SK-N-SH (cell line): ENCODE measurements around the gene OSBP. TPM values are rescaled to one million over a fixed set of nuclear protein-coding genes. Genes with fewer than 3 reads are reported as not detected.

ENCODE experiments used
- CTCF ChIA-PET: fragments of 300-600, 350-600 bp; formaldehyde crosslinking; extraction: SDS; loops from one replicate; lab custom pipeline; 2021; lab: Yijun Ruan, JAX
- POLR2A ChIA-PET: fragments of 350-600 bp; sonication (Branson Sonifier 250); formaldehyde crosslinking; extraction: SDS; loops from one replicate; lab custom pipeline; 2020; ENCODE audit warnings: antibody characterized with exemption, inconsistent platforms; lab: Yijun Ruan, JAX
- DNase-seq: peaks from one replicate; pipeline ENCODE4 v3.0.0; 2012
- H2AFZ ChIP-seq: fragments of 200-600 bp; sonication (generic); 2 replicates; pipeline ENCODE4 v1.8.1; 2016; ENCODE audit warnings: antibody characterized with exemption, mild to moderate bottlenecking, low read depth
- H3F3A ChIP-seq: fragments of 200-600 bp; sonication (generic); replicated peaks from 2 replicates; pipeline ENCODE3; 2016; ENCODE audit warnings: antibody characterized with exemption, mild to moderate bottlenecking; ENCODE audit not compliant: insufficient read depth
- H3K27ac ChIP-seq, 2 experiments: fragments of 200-500 bp in 1 of 2; fragments of 200-600 bp in 1 of 2; sonication (Bioruptor generic) in 1 of 2; sonication (generic), shearing (Covaris generic) in 1 of 2; 2 replicates each; pipeline versions ENCODE4 v1.5.1 to v1.6.1; 2014 to 2016; ENCODE audit warnings: low read depth in 2 of 2, inconsistent platforms in 1 of 2, low read length in 1 of 2, mild to moderate bottlenecking in 1 of 2, mixed read lengths in 1 of 2
- H3K27me3 ChIP-seq: fragments of 200-600 bp; sonication (generic), shearing (Covaris generic); 2 replicates; pipeline ENCODE4 v1.6.1; 2016; ENCODE audit warnings: mixed run types; ENCODE audit not compliant: insufficient read depth
- H3K36me3 ChIP-seq, 2 experiments: fragments of 200-500 bp in 1 of 2; fragments of 200-600 bp in 1 of 2; sonication (Bioruptor generic) in 1 of 2; sonication (generic) in 1 of 2; replicated peaks in 1 of 2; 2 replicates each; pipeline versions ENCODE3 to v1.5.1; 2014 to 2016; ENCODE audit warnings: low read length in 1 of 2, mild to moderate bottlenecking in 1 of 2; ENCODE audit not compliant: insufficient read depth in 2 of 2, control insufficient read depth in 1 of 2
- H3K4me1 ChIP-seq, 2 experiments: fragments of 200-500 bp in 1 of 2; fragments of 200-600 bp in 1 of 2; sonication (Bioruptor generic) in 1 of 2; sonication (generic), shearing (Covaris generic) in 1 of 2; 2 replicates each; pipeline versions ENCODE4 v1.5.1 to v1.6.1; 2014 to 2016; ENCODE audit warnings: low read depth in 1 of 2, low read length in 1 of 2, mixed run types in 1 of 2; ENCODE audit not compliant: insufficient read depth in 2 of 2, control insufficient read depth in 1 of 2
- H3K4me2 ChIP-seq: fragments of 200-600 bp; sonication (generic), shearing (Covaris generic); 2 replicates; pipeline ENCODE4 v1.6.1; 2017; ENCODE audit warnings: mixed run types
- H3K4me3 ChIP-seq, 2 experiments: fragments of 200-500 bp in 1 of 2; fragments of 200-600 bp in 1 of 2; sonication (Bioruptor generic) in 1 of 2; sonication (generic), shearing (Covaris generic) in 1 of 2; 2 replicates each; pipeline versions ENCODE4 v1.5.1 to v1.8.1; 2014 to 2016; ENCODE audit warnings: low read depth in 2 of 2, inconsistent platforms in 1 of 2, low read length in 1 of 2, mild to moderate bottlenecking in 1 of 2, mixed read lengths in 1 of 2, moderate library complexity in 1 of 2
- H3K79me2 ChIP-seq: fragments of 200-600 bp; sonication (generic); 2 replicates; pipeline ENCODE4 v1.8.1; 2017; ENCODE audit warnings: mild to moderate bottlenecking; ENCODE audit not compliant: insufficient read depth
- H3K9ac ChIP-seq: fragments of 200-600 bp; sonication (generic); 2 replicates; pipeline ENCODE4 v1.6.1; 2017; ENCODE audit warnings: mixed run types
- H3K9me2 ChIP-seq: fragments of 200-600 bp; sonication (generic); 2 replicates; pipeline ENCODE4 v1.6.1; 2017; ENCODE audit warnings: mixed run types
- H3K9me3 ChIP-seq: fragments of 200-600 bp; sonication (generic); 2 replicates; pipeline ENCODE4 v1.6.1; 2017; ENCODE audit warnings: mixed run types, mild to moderate bottlenecking, moderate library complexity
- H4K20me1 ChIP-seq: fragments of 200-600 bp; sonication (generic); 2 replicates; pipeline ENCODE4 v1.6.1; 2017; ENCODE audit warnings: mild to moderate bottlenecking, mixed run types; ENCODE audit not compliant: insufficient read depth
- EP300 ChIP-seq, 2 experiments: IDR thresholded peaks; 2 replicates each; pipeline versions ENCODE4 v1.4.0 to v1.6.1; 2012; ENCODE audit warnings: borderline replicate concordance in 1 of 2, low read depth in 1 of 2, low read length in 1 of 2
- FOSL2 ChIP-seq: IDR thresholded peaks from 2 replicates; pipeline ENCODE4 v1.4.0; 2012; ENCODE audit warnings: low read depth, mild to moderate bottlenecking, moderate library complexity, borderline replicate concordance
- FOXJ3 ChIP-seq: sonication (generic); formaldehyde crosslinking; IDR thresholded peaks from 2 replicates; pipeline ENCODE4 v1.5.1; 2020; ENCODE audit warnings: mild to moderate bottlenecking, missing genetic modification reagents
- FOXM1 ChIP-seq: IDR thresholded peaks from 2 replicates; pipeline ENCODE4 v1.4.0; 2012; ENCODE audit warnings: low read depth, mild to moderate bottlenecking
- GABPA ChIP-seq: IDR thresholded peaks from 2 replicates; pipeline ENCODE4 v1.4.0; 2012; ENCODE audit warnings: low read depth, mild to moderate bottlenecking
- IRF3 ChIP-seq: fragments of 150-350 bp; IDR thresholded peaks from 2 replicates; pipeline ENCODE4 v1.6.1; 2016; ENCODE audit warnings: mild to moderate bottlenecking, low read depth, low read length
- JUND ChIP-seq: IDR thresholded peaks from 2 replicates; pipeline ENCODE4 v1.4.0; 2012
- MEF2A ChIP-seq: IDR thresholded peaks from 2 replicates; pipeline ENCODE4 v1.4.0; 2012; ENCODE audit warnings: low read depth, borderline replicate concordance
- NRF1 ChIP-seq: IDR thresholded peaks from 2 replicates; pipeline ENCODE4 v1.6.1; 2012; ENCODE audit warnings: low read depth, mild to moderate bottlenecking, low read length
- POLR2AphosphoS5 ChIP-seq: IDR thresholded peaks from 2 replicates; pipeline ENCODE4 v1.6.1; 2012; ENCODE audit warnings: low read depth, low read length
- RCOR1 ChIP-seq: fragments of 150-350 bp; IDR thresholded peaks from 2 replicates; pipeline ENCODE4 v1.6.1; 2017; ENCODE audit warnings: antibody characterized with exemption, low read length
- RFX5 ChIP-seq: IDR thresholded peaks from 2 replicates; pipeline ENCODE4 v1.6.1; 2012; ENCODE audit warnings: mild to moderate bottlenecking, improper control_type of control experiment, low read length
- SIN3A ChIP-seq: IDR thresholded peaks from 2 replicates; pipeline ENCODE4 v1.6.1; 2012; ENCODE audit warnings: low read depth, mild to moderate bottlenecking, low read length, moderate library complexity, borderline replicate concordance
- YY1 ChIP-seq: IDR thresholded peaks from 2 replicates; pipeline ENCODE4 v1.4.0; 2012; ENCODE audit warnings: low read depth, mild to moderate bottlenecking
- WGBS: methylation state at CpG from one replicate; pipeline ENCODE4 v1.1.6; 2017; ENCODE audit warnings: low lambda C conversion rate; 5-methylcytosine and 5-hydroxymethylcytosine counted together
- polyA plus RNA-seq, 3 experiments: library from polyadenylated mRNA; depleted of rRNA; stranded (reverse); fragments of >200 nt; gene quantifications; 2 replicates each; pipeline ENCODE4 v1.2.3, GENCODE V29; 2012
- small RNA-seq, 7 experiments: library from RNA; depleted of rRNA; stranded (forward); fragments of <200 nt; gene quantifications; one replicate each; pipeline ENCODE3, GENCODE V24; 2012
- TF ChIP-seq, protein P1 (sequence below): fragments of 150-350 bp; IDR thresholded peaks from 2 replicates; pipeline ENCODE4 v1.6.1; 2017; ENCODE audit warnings: antibody characterized with exemption, low read length, low read depth, borderline replicate concordance
- TF ChIP-seq, protein P2 (sequence below): IDR thresholded peaks from 2 replicates; pipeline ENCODE4 v1.4.0; 2012; ENCODE audit warnings: low read depth, borderline replicate concordance
- TF ChIP-seq, protein P3 (sequence below): fragments of 200-600 bp; sonication (generic); IDR thresholded peaks from 2 replicates; pipeline ENCODE4 v1.6.1; 2017; ENCODE audit warnings: antibody characterized with exemption, mild to moderate bottlenecking, moderate library complexity

Gene OSBP
- polyA plus RNA-seq, 1 of the 3 experiments (the other 2 are of a cell fraction): 12.1 TPM

DNA sequence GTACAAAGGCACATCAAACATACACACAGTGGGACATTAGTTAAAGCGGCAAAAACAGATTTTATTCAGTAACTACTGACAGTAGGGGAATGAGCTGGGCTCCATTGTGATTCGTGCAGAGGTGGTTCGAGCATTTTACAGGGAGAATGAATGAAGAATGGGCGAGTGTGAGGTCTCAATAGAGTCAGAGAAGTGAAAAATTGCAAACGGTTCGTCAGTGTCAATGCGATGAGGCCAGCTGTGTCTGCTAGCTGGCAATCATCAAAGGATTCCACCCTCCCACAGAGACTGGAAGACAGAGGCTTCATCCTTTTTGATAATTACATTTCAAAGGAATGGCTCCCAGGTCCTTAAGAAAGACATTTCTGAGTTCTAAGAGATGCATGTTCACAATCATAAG, 86.9 kb downstream of the OSBP start:
- Histone ChIP-seq H3K4me3 (no peak overlapping the region), H3K79me2 (no peaks in the 10 kb centered on the region), H3K27me3 (peaks cover 12% of the 10 kb centered on the region; the same call in 1 of the 2 replicates), H4K20me1 (no peaks in the 10 kb centered on the region), H3K9me2 (no peaks in the 10 kb centered on the region), H3F3A (no peaks in the 10 kb centered on the region), H3K9ac (no peak overlapping the region), H3K36me3 (no peaks in the 10 kb centered on the region), H3K4me2 (no peak overlapping the region), H3K4me1 (no peaks in the 10 kb centered on the region), H2AFZ (no peak overlapping the region), H3K27ac (no peak overlapping the region), H3K9me3 (no peaks in the 10 kb centered on the region)
- TF ChIP-seq JUND: no peak
- TF ChIP-seq NRF1: no peak
- TF ChIP-seq, protein P1, sequence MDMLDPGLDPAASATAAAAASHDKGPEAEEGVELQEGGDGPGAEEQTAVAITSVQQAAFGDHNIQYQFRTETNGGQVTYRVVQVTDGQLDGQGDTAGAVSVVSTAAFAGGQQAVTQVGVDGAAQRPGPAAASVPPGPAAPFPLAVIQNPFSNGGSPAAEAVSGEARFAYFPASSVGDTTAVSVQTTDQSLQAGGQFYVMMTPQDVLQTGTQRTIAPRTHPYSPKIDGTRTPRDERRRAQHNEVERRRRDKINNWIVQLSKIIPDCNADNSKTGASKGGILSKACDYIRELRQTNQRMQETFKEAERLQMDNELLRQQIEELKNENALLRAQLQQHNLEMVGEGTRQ: no peak
- no peak for TF ChIP-seq EP300 (IDR thresholded peaks at IDR 0.05; ENCODE audit: borderline replicate concordance in 1 of 2, low read depth in 1 of 2, low read length in 1 of 2)
- no peak for TF ChIP-seq RFX5
- TF ChIP-seq POLR2AphosphoS5: no peak
- TF ChIP-seq RCOR1: no peak
- TF ChIP-seq FOXJ3 (CRISPR knock-in tag): no peak
- no peak for TF ChIP-seq GABPA
- TF ChIP-seq, protein P2, sequence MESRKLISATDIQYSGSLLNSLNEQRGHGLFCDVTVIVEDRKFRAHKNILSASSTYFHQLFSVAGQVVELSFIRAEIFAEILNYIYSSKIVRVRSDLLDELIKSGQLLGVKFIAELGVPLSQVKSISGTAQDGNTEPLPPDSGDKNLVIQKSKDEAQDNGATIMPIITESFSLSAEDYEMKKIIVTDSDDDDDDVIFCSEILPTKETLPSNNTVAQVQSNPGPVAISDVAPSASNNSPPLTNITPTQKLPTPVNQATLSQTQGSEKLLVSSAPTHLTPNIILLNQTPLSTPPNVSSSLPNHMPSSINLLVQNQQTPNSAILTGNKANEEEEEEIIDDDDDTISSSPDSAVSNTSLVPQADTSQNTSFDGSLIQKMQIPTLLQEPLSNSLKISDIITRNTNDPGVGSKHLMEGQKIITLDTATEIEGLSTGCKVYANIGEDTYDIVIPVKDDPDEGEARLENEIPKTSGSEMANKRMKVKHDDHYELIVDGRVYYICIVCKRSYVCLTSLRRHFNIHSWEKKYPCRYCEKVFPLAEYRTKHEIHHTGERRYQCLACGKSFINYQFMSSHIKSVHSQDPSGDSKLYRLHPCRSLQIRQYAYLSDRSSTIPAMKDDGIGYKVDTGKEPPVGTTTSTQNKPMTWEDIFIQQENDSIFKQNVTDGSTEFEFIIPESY: no peak
- TF ChIP-seq, protein P3, sequence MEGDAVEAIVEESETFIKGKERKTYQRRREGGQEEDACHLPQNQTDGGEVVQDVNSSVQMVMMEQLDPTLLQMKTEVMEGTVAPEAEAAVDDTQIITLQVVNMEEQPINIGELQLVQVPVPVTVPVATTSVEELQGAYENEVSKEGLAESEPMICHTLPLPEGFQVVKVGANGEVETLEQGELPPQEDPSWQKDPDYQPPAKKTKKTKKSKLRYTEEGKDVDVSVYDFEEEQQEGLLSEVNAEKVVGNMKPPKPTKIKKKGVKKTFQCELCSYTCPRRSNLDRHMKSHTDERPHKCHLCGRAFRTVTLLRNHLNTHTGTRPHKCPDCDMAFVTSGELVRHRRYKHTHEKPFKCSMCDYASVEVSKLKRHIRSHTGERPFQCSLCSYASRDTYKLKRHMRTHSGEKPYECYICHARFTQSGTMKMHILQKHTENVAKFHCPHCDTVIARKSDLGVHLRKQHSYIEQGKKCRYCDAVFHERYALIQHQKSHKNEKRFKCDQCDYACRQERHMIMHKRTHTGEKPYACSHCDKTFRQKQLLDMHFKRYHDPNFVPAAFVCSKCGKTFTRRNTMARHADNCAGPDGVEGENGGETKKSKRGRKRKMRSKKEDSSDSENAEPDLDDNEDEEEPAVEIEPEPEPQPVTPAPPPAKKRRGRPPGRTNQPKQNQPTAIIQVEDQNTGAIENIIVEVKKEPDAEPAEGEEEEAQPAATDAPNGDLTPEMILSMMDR: no peak
- no peak for TF ChIP-seq MEF2A
- no peak for TF ChIP-seq FOXM1
- TF ChIP-seq YY1: no peak
- TF ChIP-seq IRF3: no peak
- TF ChIP-seq SIN3A: no peak
- no peak for TF ChIP-seq FOSL2
- DNase-seq: no peak
- 54% methylated on average over 7 of the region's 7 CpGs for WGBS
- ChIA-PET CTCF (interaction anchor here (1.0 to 2.9 kb wide), 2 partner anchors 9 to 141 kb away, joined by 4 to 16 read pairs; partner anchors contain the start of gene PATL1), POLR2A (no interaction called here)

Small RNAs within 50 kb of the gene (small RNA-seq; reads per million reads assigned to genes)
- 0 reads per million in 7 experiments for gene MIR3162

Other genes starting within 250 kb of the OSBP start
- gene OR5A2, start 189.4 kb downstream of the OSBP start, polyA plus RNA-seq (2012; rRNA removed): not detected in 2 replicates
- gene OR5A1, start 179.3 kb downstream of the OSBP start, polyA plus RNA-seq (2012; rRNA removed): not detected in 2 replicates
- gene OR4D6, start 158.8 kb downstream of the OSBP start, polyA plus RNA-seq (2012; rRNA removed): not detected in 2 replicates
- not detected in 2 replicates for gene OR4D10, start 142.5 kb downstream of the OSBP start, polyA plus RNA-seq (2012; rRNA removed)
- gene OR4D11, start 112.2 kb downstream of the OSBP start, polyA plus RNA-seq (2012; rRNA removed): not detected in 2 replicates
- gene OR4D9, start 104.2 kb downstream of the OSBP start, polyA plus RNA-seq (2012; rRNA removed): not detected in 2 replicates
- 20.5 and 22.0 TPM in 2 replicates for gene PATL1, start 53.3 kb upstream of the OSBP start, polyA plus RNA-seq (2012; rRNA removed)
- gene OR10V1, start 98.1 kb upstream of the OSBP start, polyA plus RNA-seq (2012; rRNA removed): not detected in 2 replicates
- 21.4 and 26.6 TPM in 2 replicates for gene STX3, start 139.6 kb upstream of the OSBP start, polyA plus RNA-seq (2012; rRNA removed)
- gene MRPL16, start 195.0 kb upstream of the OSBP start, polyA plus RNA-seq (2012; rRNA removed): 70.1 and 77.6 TPM in 2 replicates
- gene CBLIF, start 229.7 kb upstream of the OSBP start, polyA plus RNA-seq (2012; rRNA removed): not detected in 2 replicates